Ishikawa (cell line): ENCODE data around the gene SRSF6.

Experiments used
- CEBPB ChIP-seq: IDR thresholded peaks from 2 replicates; pipeline ENCODE4 v1.6.1; 2012
- RAD21 ChIP-seq: IDR thresholded peaks from 2 replicates; pipeline ENCODE4 v1.6.1; 2012; ENCODE audit warnings: low read depth
- REST ChIP-seq: IDR thresholded peaks from 2 replicates; pipeline ENCODE4 v1.6.1; 2012; ENCODE audit warnings: low read depth, mild to moderate bottlenecking

GRCh38 chr20:43431134-43431519, 26.6 kb upstream of the SRSF6 start:
- TF ChIP-seq CEBPB = no peak
- TF ChIP-seq REST = no peak
- TF ChIP-seq RAD21 = no peak
